Heart right ventricle (tissue), 16 donors: Measurements from ENCODE around the gene KLK15. TPM values are rescaled to one million over a fixed set of nuclear protein-coding genes. Genes with fewer than 3 reads are reported as not detected.

Experiments
- ATAC-seq, 8 donors: fragments of 200-7000 bp; cut with Tn5 transposase; one replicate each; pipeline ENCODE4 v1.9.1; 2020; ENCODE audit warnings: mild to moderate bottlenecking in 8 of 8, moderate library complexity in 8 of 8, moderate number of reproducible peaks in 1 of 8
- DNase-seq, 2 donors: peaks; one replicate each; pipeline ENCODE4 v3.0.0-alpha.2; 2020
- H3K27ac ChIP-seq, 10 donors: fragments of 200-600 bp; sonication (generic) in 2 of 10; one replicate each; pipeline versions ENCODE4 v1.5.0 to v1.8.0; 2020 to 2022; ENCODE audit warnings: mild to moderate bottlenecking in 3 of 10
- H3K27me3 ChIP-seq, 7 donors: fragments of 200-600 bp; one replicate each; pipeline ENCODE4 v1.8.0; 2021 to 2022; ENCODE audit warnings: mild to moderate bottlenecking in 2 of 7
- H3K36me3 ChIP-seq, 9 donors: fragments of 200-600 bp; sonication (generic) in 1 of 9; one replicate each; pipeline versions ENCODE4 v1.5.0 to v1.8.0; 2020 to 2022; ENCODE audit warnings: mild to moderate bottlenecking in 2 of 9
- H3K4me1 ChIP-seq, 9 donors: fragments of 200-600 bp; sonication (generic) in 1 of 9; one replicate each; pipeline versions ENCODE4 v1.5.0 to v1.8.0; 2020 to 2022; ENCODE audit warnings: mild to moderate bottlenecking in 4 of 9
- H3K4me3 ChIP-seq, 10 donors: fragments of 200-600 bp; sonication (generic) in 2 of 10; one replicate each; pipeline versions ENCODE4 v1.5.0 to v1.8.0; 2020 to 2022; ENCODE audit warnings: mild to moderate bottlenecking in 7 of 10, moderate library complexity in 2 of 10
- H3K9me3 ChIP-seq, 11 donors: fragments of 200-600 bp in 10 of 11; sonication (generic) in 2 of 11; one replicate each; pipeline versions ENCODE4 v1.5.0 to v1.8.0; 2013 to 2022; ENCODE audit warnings: mild to moderate bottlenecking in 2 of 11, control low read depth in 1 of 11, moderate library complexity in 1 of 11
- CTCF ChIP-seq, 9 donors: fragments of 200-600 bp; sonication (generic) in 2 of 9; IDR thresholded peaks; one replicate each; pipeline versions ENCODE4 v1.5.0 to v1.8.0; 2021 to 2022; ENCODE audit warnings: antibody characterized with exemption in 9 of 9, mild to moderate bottlenecking in 5 of 9, moderate library complexity in 1 of 9
- WGBS, 2 donors: extraction: QIAGEN DNeasy Blood & Tissue Kit; methylation state at CpG; one replicate each; pipeline ENCODE4 v1.1.7; 2013; ENCODE audit warnings: inconsistent platforms in 1 of 2; 5-methylcytosine and 5-hydroxymethylcytosine counted together
- intact Hi-C, 10 donors: fragments of 100-400 bp; cut with DNase I; formaldehyde crosslinking; loops; one replicate each; pipeline versions ENCODE4 v1.11.1 to v1.14.2; 2022
- polyA plus RNA-seq, 2 donors: library from polyadenylated mRNA; stranded (reverse); fragments of 200-250 nt; gene quantifications; one replicate each; pipeline ENCODE4 v1.2.3, GENCODE V29; 2013
- total RNA-seq, 10 donors: library from RNA; stranded (reverse); fragmentation: NEBNext Ultra II Directional in 3 of 10; extraction: Animal tissue kit (Norgen Biotek cat#: 25700) in 3 of 10; gene quantifications; one replicate each; pipeline versions ENCODE4 v1.2.1 to v1.2.4, GENCODE V29; 2021 to 2023
- donor health status: Arrhythmogenic right ventricular cardiomyopathy.
- donor health status: ischemic (EF 13 %, LVEDD 7.1; RV severe dilation, severe dysfunction).
- donor health status: healthy with polysubstance abuse.
- donor health status: DM: no; HTN: yes; CAD: no.
- donor health status: DM: no; HTN: no; CAD: no.
- donor health status: ischemic (EF 25% LVEDD 6.9; RV normal size, moderate dysfunction).
- donor health status: ischemic (EF 25% LVEDD 5.7; RV mildly dilated, moderate dysfunction).
- donor health status: healthy.
- donor health status: DM: yes; HTN: yes; CAD: no.
- donor health status: Ischemic cardiomyopathy.
- donor health status: ischemic (EF 35%, LVEDD 5.7; RV mildly dilated, moderate dysfunction).
- donor health status: nonischemic (EF 11% LVEDD 7.7; RV severe dilation, severe dysfunction).
- donor health status: DM: yes; HTN: yes; CAD: no.
- donor health status: PGD.
- donor health status: ischemic (EF 29% LVEDD 5.4; RV normal size, mild dysfunction).
- donor health status: nonischemic (EF 23%, LVEDD 6.1; RV moderate dilation, normal function).

The KLK15 gene
- total and polyA plus RNA-seq, 12 donors = not detected

- H3K27ac ChIP-seq = no peak overlapping the region
- H3K27me3 ChIP-seq = peaks cover 0 to 56% (median 41%) of the 10 kb centered on the region in 7 donors
- intact Hi-C loops = no loop called here
- no peak for TF ChIP-seq CTCF (IDR thresholded peaks at IDR 0.05)
- H3K9me3 ChIP-seq = peaks cover 0 to 6% (median 0%) of the 10 kb centered on the region in 11 donors
- DNase-seq = peak; percentile 46 to 74
- peak overlapping the region; percentile 7 to 60 (median 56) for H3K4me3 ChIP-seq
- ATAC-seq = peak; percentile 74 to 94 (median 90)
- H3K36me3 ChIP-seq = no peaks in the 10 kb centered on the region
- H3K4me1 ChIP-seq = peaks cover 0 to 13% (median 6%) of the 10 kb centered on the region in 9 donors
- 3 to 4% methylated on average over 67 of the region's 67 CpGs for WGBS, 2 donors
These were observed 2.6 kb upstream of the KLK15 start for GRCh38 chr19:50835785-50836542.

- 31 to 32% methylated on average over 13 of the region's 13 CpGs for WGBS, 2 donors
- H3K4me1 ChIP-seq = peaks cover 0 to 13% (median 6%) of the 10 kb centered on the region in 9 donors
- H3K36me3 ChIP-seq = no peaks in the 10 kb centered on the region
- H3K27ac ChIP-seq = no peak overlapping the region
- DNase-seq = no peak
- peaks cover 0 to 6% (median 0%) of the 10 kb centered on the region in 11 donors for H3K9me3 ChIP-seq
- intact Hi-C loops = no loop called here
- peak in 4 of 8 donors; percentile 9 to 28 (median 16) for ATAC-seq
- peaks cover 0 to 61% (median 42%) of the 10 kb centered on the region in 7 donors for H3K27me3 ChIP-seq
- no peak for TF ChIP-seq CTCF (IDR thresholded peaks at IDR 0.05)
- H3K4me3 ChIP-seq = peak overlapping the region; percentile 7 to 60 (median 56)
These were observed 1.9 kb upstream of the KLK15 start for GRCh38 chr19:50835103-50835784.

GRCh38 chr19:50833802-50834167 lies 411 bp upstream of the KLK15 start:
- intact Hi-C loops = no loop called here
- WGBS, 2 donors = 91 to 92% methylated on average over 6 of the region's 6 CpGs
- H3K9me3 ChIP-seq = no peaks in the 10 kb centered on the region
- peaks cover 0 to 64% (median 43%) of the 10 kb centered on the region in 7 donors for H3K27me3 ChIP-seq
- H3K27ac ChIP-seq = no peak overlapping the region
- DNase-seq (no peak), ATAC-seq (no peak)
- H3K36me3 ChIP-seq = no peaks in the 10 kb centered on the region
- no peak for TF ChIP-seq CTCF (IDR thresholded peaks at IDR 0.05)
- no peak overlapping the region for H3K4me3 ChIP-seq
- H3K4me1 ChIP-seq = peaks cover 0 to 13% (median 6%) of the 10 kb centered on the region in 9 donors

GRCh38 chr19:50832666-50833065 lies 708 bp downstream of the KLK15 start:
- ATAC-seq (no peak), DNase-seq (no peak)
- H3K4me1 ChIP-seq = peaks cover 0 to 13% (median 6%) of the 10 kb centered on the region in 9 donors
- WGBS, 2 donors = 84 to 87% methylated on average over 8 of the region's 8 CpGs
- peaks cover 0 to 71% (median 47%) of the 10 kb centered on the region in 7 donors for H3K27me3 ChIP-seq
- H3K4me3 ChIP-seq = no peak overlapping the region
- no peak overlapping the region for H3K27ac ChIP-seq
- no peak for TF ChIP-seq CTCF (IDR thresholded peaks at IDR 0.05)
- H3K36me3 ChIP-seq = no peaks in the 10 kb centered on the region
- intact Hi-C loops = no loop called here
- H3K9me3 ChIP-seq = no peaks in the 10 kb centered on the region
